Adipose tissue (tissue), 3 donors: ENCODE results near the gene JAGN1. TPM values are rescaled to one million over a fixed set of nuclear protein-coding genes. Genes with fewer than 3 reads are reported as not detected.
"Not testable (repeated sequence)": the region's sequence is repeated elsewhere in the genome, so short reads cannot be mapped to it uniquely, and the experiment has no call there.

Experiments used
- H3K27ac ChIP-seq: one replicate; pipeline ENCODE4 v1.5.1; 2013; ENCODE audit warnings: low read depth, low read length
- WGBS, 3 donors: extraction: QIAGEN DNeasy Blood & Tissue Kit; methylation state at CpG; one replicate each; pipeline ENCODE4 v1.1.7; 2013; 5-methylcytosine and 5-hydroxymethylcytosine counted together
- polyA plus RNA-seq, 3 donors: library from polyadenylated mRNA; stranded (reverse); fragments of 200-250 nt; gene quantifications; one replicate each; pipeline ENCODE4 v1.2.3, GENCODE V29; 2013
- donor health status: healthy with polysubstance abuse.
- donor health status: Bipolar disorder and iron deficiency.
- donor health status: healthy.

The JAGN1 gene
- 10 to 100 TPM; 33.7 to 58.7 (median 39.5) TPM for polyA plus RNA-seq

- peak within 1 kb of the TSS; percentile 86 for H3K27ac ChIP-seq
- 0% methylated on average over 47 to 62 of the region's 62 CpGs for WGBS, 3 donors
Observed at GRCh38 chr3:9890249-9891071, at the start of gene JAGN1. Gene JAGN1 (plus strand): TSS chr3:9890610. CDS start chr3:9890723, 113 bp downstream.

DNA sequence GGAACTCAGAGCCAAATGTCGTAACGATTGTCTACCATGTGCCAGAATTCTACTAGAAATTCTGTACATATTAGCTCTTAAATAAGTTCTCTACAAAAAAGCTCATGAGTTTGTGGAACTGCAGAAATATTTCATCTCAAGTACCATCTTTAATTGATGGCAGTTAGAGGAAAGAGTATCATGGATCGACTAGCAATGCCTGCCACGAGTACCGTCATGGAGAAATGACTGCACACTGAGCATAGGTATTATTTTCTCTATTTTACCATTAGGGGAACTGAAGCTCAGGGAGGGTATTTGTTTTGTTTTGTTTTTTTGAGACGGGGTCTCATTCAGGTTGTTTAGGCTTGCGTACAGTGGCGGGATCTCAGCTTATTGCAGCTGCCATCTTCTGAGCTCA lies 49.4 kb upstream of the JAGN1 start:
- H3K27ac ChIP-seq: no peak overlapping the region
- WGBS, 3 donors: 74 to 85% (median 78%) methylated on average over 8 of the region's 8 CpGs

DNA sequence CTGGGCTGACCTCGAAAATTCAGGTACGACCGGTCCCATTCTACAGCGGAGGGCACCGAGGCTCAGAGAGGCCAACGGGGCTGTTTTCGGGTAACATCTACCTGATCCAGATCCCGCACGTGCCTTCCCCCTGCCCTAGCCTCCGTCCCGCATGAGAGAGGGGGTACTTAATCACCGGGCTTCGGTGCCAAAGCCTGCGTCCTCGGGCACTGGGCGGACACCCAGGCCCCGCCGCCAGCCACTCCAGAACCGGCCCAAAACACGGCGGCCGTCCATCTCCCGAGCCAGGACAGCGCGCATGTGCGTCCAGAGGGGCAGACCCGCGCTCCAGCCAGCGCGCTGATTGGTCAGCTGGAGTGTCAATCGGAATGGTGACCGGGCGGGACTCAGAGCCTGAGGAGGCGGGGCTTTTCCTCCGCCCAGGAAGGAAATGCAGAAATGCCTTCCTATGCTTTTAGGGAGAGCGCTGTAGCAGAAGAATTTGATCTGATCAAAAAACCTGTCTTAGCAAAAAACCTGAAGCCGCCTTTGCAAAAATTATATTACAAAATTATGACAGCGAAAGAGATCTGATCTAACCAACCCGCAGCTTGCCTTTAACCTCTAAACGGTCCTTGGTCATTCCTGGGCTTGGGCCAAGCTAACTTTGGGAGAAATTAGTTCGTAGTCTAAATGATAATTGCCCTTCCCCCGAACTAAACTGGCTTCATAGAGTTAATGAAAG lies 46.5 kb upstream of the JAGN1 start, which contains the start of gene RPUSD3:
RPUSD3 (minus strand) TSS at position 294 of the 724 bp plus-strand sequence; CDS start at position 276, 18 bp downstream.
- 1% methylated on average over 42 of the region's 42 CpGs for WGBS, 3 donors
- H3K27ac ChIP-seq: no peak within 1 kb of the TSS

DNA sequence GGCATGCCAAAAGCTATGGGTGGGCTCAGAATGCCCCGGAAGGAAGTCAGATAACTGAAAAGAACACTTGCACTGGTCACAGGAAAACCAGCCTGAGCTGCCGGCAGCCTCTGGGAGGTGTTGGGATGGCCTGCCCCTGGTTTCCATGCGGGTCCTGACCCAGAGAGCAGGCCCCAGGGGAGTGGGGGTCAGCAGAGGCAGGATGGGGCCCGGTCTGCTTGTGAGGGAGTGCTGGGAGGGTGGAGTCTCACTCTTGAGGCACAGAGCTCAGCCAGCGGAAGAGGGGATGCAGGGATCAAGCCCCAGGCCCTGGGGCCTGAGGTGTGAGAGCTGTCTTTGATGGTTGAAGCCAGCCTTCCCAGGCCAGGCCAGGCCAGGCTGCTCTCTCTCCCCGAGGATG lies 44.2 kb upstream of the JAGN1 start:
- no peak overlapping the region for H3K27ac ChIP-seq
- WGBS, 3 donors: 55 to 72% (median 58%) methylated on average over 6 of the region's 6 CpGs

GRCh38 chr3:9846931-9847488 lies 43.4 kb upstream of the JAGN1 start:
- WGBS, 3 donors: 92 to 96% (median 94%) methylated on average over 6 of the region's 6 CpGs
- no peak overlapping the region for H3K27ac ChIP-seq

GRCh38 chr3:9847870-9848269 lies 42.5 kb upstream of the JAGN1 start:
- 60 to 69% (median 64%) methylated on average over 3 to 9 of the region's 9 CpGs for WGBS, 3 donors
- H3K27ac ChIP-seq: not testable (repeated sequence)

DNA sequence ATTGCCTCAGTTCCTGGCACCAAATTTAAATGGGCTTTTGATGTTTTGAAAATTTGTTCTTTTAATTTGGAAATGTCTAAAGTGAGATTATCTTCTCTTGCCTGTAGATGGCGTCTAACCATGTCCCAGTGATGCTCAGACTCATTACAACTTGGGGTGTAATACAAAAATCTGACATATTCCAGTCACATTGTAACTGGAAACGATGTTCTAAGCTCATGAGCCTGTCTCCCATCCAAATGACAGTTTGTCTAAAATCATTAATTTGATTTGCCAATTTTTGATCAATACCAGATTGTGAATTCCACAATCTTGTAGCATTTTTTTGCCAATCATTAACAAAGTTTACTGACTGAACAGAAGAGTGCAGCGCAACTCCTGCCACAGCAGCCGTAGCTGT lies 41.5 kb upstream of the JAGN1 start:
- not testable (repeated sequence) for H3K27ac ChIP-seq
- WGBS, 3 donors: 23 to 45% (median 33%) methylated on average over 4 of the region's 4 CpGs

GRCh38 chr3:9851383-9851782 lies 39.0 kb upstream of the JAGN1 start:
- H3K27ac ChIP-seq: not testable (repeated sequence)
- WGBS, 3 donors: 87 to 97% (median 93%) methylated on average over 6 of the region's 6 CpGs

- H3K27ac ChIP-seq: not testable (repeated sequence)
- WGBS, 3 donors: 55 to 68% (median 64%) methylated on average over 6 of the region's 6 CpGs
Observed at GRCh38 chr3:9851926-9852325, 38.5 kb upstream of the JAGN1 start.

DNA sequence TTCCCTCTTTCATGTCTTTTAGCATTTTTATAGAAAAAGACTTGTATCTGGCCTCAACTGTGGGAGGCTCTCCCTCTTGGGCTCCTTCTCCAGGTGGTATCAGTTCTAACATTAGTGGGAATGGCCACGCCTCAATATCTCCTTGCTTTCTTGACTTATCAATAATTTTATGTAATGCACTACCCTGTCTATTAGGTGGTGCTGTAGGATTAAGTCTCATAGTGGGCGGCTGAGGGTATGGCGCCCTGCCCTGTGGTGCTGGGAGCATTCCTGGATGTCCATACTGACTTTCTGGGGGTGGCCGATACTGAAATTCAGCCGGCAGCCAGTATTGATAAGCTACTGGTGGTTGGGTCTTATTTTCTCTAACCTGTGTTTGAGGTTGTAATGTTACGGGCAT lies 37.9 kb upstream of the JAGN1 start:
- WGBS, 3 donors: 88 to 95% (median 90%) methylated on average over 6 of the region's 6 CpGs
- no peak overlapping the region for H3K27ac ChIP-seq

DNA sequence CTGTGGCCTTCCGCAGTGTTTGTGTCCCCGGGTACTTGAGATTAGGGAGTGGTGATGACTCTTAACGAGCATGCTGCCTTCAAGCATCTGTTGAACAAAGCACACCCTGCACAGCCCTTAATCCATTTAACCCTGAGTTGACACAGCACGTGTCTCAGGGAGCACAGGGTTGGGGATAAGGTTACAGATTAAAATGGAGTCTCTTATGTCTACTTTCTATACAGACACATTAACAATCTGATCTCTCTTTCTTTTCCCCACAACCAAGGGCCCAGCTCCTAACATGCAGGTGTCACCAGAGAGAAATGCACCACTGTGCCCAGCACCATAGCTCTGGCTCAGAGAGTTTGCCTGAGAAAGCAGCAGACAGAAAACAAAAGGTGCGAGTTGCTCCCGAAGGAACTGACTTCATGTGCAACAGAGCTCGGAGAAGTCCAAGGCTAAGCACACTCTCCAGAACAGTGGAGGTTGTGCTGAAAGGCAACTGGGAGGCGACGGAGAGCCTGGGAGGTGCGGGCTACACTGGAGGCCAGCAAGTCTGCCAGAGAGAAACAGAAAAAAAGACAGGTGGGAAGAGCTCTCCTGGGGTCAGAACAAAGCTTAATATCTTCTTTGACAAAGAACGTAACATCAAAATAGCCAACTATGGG lies 36.0 kb upstream of the JAGN1 start:
- not testable (repeated sequence) for H3K27ac ChIP-seq
- WGBS, 3 donors: 60 to 88% (median 82%) methylated on average over 10 to 11 of the region's 11 CpGs

DNA sequence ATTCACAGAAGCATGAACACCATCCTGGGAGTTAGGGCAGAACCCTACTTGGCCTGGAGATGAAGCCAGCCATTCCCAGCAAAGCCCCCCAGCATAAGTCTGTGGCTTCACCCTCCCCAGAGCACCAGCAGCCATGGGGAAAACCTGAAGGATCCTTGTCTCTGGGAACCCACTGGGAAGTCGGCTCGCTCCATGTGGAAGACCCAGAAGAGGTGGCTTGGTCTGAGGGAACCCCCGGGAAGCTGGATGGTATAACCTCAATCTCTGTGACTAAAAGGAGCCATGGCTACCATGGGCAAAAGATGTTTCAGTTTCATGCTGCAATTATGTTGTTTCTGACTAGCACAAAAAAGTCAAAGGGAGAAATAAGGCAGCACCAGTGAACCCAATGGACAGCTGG lies 34.8 kb upstream of the JAGN1 start:
- H3K27ac ChIP-seq: no peak overlapping the region
- 93 to 97% (median 97%) methylated on average over 3 of the region's 3 CpGs for WGBS, 3 donors

GRCh38 chr3:9859530-9860025 lies 30.8 kb upstream of the JAGN1 start:
- 83 to 91% (median 89%) methylated on average over 12 of the region's 12 CpGs for WGBS, 3 donors
- no peak overlapping the region for H3K27ac ChIP-seq

- H3K27ac ChIP-seq: no peak overlapping the region
- 84 to 92% (median 85%) methylated on average over 4 of the region's 4 CpGs for WGBS, 3 donors
Observed at GRCh38 chr3:9861201-9861600, 29.2 kb upstream of the JAGN1 start.

- H3K27ac ChIP-seq: no peak overlapping the region
Observed at GRCh38 chr3:9861626-9862130, 28.7 kb upstream of the JAGN1 start.

DNA sequence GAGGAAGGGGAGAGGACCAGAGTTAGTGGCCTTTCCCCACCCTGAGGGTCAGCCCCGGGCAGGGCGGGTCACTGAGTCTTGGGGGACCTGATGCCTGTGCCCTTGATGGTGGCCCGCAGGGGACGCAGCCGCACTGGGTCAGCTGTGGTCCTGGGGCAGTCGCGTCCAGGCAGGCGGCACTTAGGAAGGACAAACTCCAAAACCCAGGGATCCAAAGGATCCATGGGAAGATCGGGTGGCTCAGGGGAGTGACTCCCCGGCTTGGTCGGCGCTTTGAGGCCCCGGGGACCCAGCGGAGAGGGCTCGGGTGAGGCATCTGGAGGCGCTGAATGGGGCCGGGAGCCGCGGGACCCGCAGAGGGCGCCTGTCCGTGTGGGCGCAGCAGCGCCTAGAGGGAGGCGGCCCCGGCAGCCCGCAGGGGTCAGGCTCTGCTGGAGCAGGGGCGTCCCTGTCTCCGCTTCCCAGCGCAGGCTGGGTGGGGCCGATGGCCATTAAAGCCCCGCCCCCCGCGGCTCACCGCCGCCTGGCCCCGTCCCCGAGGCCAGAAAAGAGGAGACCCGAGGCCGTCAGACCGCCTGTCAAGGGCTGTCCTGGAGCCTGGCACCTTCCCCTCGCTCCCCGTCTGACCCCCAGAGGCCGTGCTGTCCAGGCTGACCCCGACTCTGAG lies 27.9 kb upstream of the JAGN1 start:
- H3K27ac ChIP-seq: no peak overlapping the region
- 11 to 16% (median 15%) methylated on average over 42 to 45 of the region's 45 CpGs for WGBS, 3 donors

More at GRCh38 chr3:9861626-9862130, 28.7 kb upstream of the JAGN1 start:
- WGBS, 3 donors: 63 to 77% (median 68%) methylated on average over 5 of the region's 5 CpGs

GRCh38 chr3:9863058-9863772 lies 27.2 kb upstream of the JAGN1 start:
- no peak overlapping the region for H3K27ac ChIP-seq

More at GRCh38 chr3:9863058-9863772, 27.2 kb upstream of the JAGN1 start:
- 51 to 66% (median 56%) methylated on average over 22 of the region's 22 CpGs for WGBS, 3 donors
